ENCODE results near the gene TRPM3. TPM values are rescaled to one million over a fixed set of nuclear protein-coding genes. Genes with fewer than 3 reads are reported as not detected.

The TRPM3 gene
- polyA plus RNA-seq, 2 of the 4 experiments (the other 2 are of a cell fraction) = not detected

- 73% methylated on average over 5 of the region's 5 CpGs for WGBS (ENCODE audit: missing lambda C conversion rate)
- peak; percentile 22 to 33; a peak in 3 of 6 replicates for ATAC-seq
- peaks cover 3% of the 10 kb centered on the region; the same call in 1 of the 3 replicates for H3K4me1 ChIP-seq
- no peak for TF ChIP-seq BCL3 (IDR thresholded peaks at IDR 0.05)
- TF ChIP-seq CBX8 (IDR thresholded peaks at IDR 0.05) = no peak
- no peak for TF ChIP-seq ZFP36 (IDR thresholded peaks at IDR 0.05; ENCODE audit: borderline replicate concordance, partially characterized antibody)
- H3K27ac ChIP-seq = peak overlapping the region in 1 of 2 experiments; percentile 33; a peak in 1 of 6 replicates
- FAIRE-seq = no peak
- DNase-seq (ENCODE audit: low read depth in 1 of 2, low spot score in 1 of 2) = no peak
- CTCF ChIA-PET = interaction anchor here (0.6 to 2.5 kb wide), 30 partner anchors 10 to 149 kb away, joined by 3 to 25 read pairs (median 5); partner anchors contain the start of gene KLF9
- POLR2A ChIA-PET = interaction anchor here (1.7 kb wide), 1 partner anchor 66 kb away, joined by 30 read pairs; no protein-coding TSS in a partner anchor
- H3K9me3 ChIP-seq = no peaks in the 10 kb centered on the region
- no peak overlapping the region for H3K4me3 ChIP-seq
- H3K4me2 ChIP-seq = no peak overlapping the region
These were observed 636.1 kb downstream of the TRPM3 start for GRCh38 chr9:70485273-70485858.

- FAIRE-seq (peak; percentile 28), ATAC-seq (peak; percentile 98 to 99), DNase-seq (ENCODE audit: low read depth in 1 of 2, low spot score in 1 of 2) (peak; percentile 73 to 86)
- ChIA-PET POLR2A (interaction anchor here (1.6 to 1.7 kb wide), 2 partner anchors 65 to 70 kb away, joined by 5 to 30 read pairs; partner anchors contain the start of gene KLF9), CTCF (interaction anchor here (0.6 to 2.5 kb wide), 35 partner anchors 11 to 150 kb away, joined by 3 to 25 read pairs (median 5); partner anchors contain the start of gene KLF9)
- Histone ChIP-seq H3K4me2 (no peak overlapping the region), H3K27ac (peak overlapping the region in 1 of 2 experiments; percentile 44; a peak in 1 of 6 replicates), H3K9me3 (no peaks in the 10 kb centered on the region), H3K4me3 (no peak overlapping the region), H3K4me1 (peaks cover 9% of the 10 kb centered on the region; the same call in 1 of the 3 replicates)
- WGBS (ENCODE audit: missing lambda C conversion rate) = 32% methylated on average over 8 of the region's 8 CpGs
- TF ChIP-seq NR3C1 (IDR thresholded peaks at IDR 0.05) (no peak), HDAC2 (IDR thresholded peaks at IDR 0.05) (no peak), ZSCAN20 (CRISPR knock-in tag; IDR thresholded peaks at IDR 0.05) (no peak), HOXB13 (CRISPR knock-in tag; IDR thresholded peaks at IDR 0.05; ENCODE audit: low read depth) (no peak), MAX (IDR thresholded peaks at IDR 0.05) (no peak), EHF (CRISPR knock-in tag; IDR thresholded peaks at IDR 0.05) (no peak), RAD21 (conservative IDR thresholded peaks at IDR 0.05 in 1 of 2, IDR thresholded peaks at IDR 0.05 in 1 of 2) (peak; percentile 74 to 76), SREBF2 (IDR thresholded peaks at IDR 0.05) (no peak), REST (IDR thresholded peaks at IDR 0.05) (no peak), ZC3H11A (IDR thresholded peaks at IDR 0.05) (no peak), FOXS1 (CRISPR knock-in tag; IDR thresholded peaks at IDR 0.05) (no peak), HOXB5 (CRISPR knock-in tag; IDR thresholded peaks at IDR 0.05) (no peak), TP53 (CRISPR knock-in tag; IDR thresholded peaks at IDR 0.05) (no peak), JUN (IDR thresholded peaks at IDR 0.05) (no peak), FOSB (CRISPR knock-in tag; IDR thresholded peaks at IDR 0.05) (no peak), KDM1A (IDR thresholded peaks at IDR 0.05; ENCODE audit: low read depth) (no peak), CHD2 (IDR thresholded peaks at IDR 0.05; ENCODE audit: low read length, partially characterized antibody) (no peak), BHLHE40 (IDR thresholded peaks at IDR 0.05; ENCODE audit: low read depth, low read length) (no peak), ATOH8 (CRISPR knock-in tag; IDR thresholded peaks at IDR 0.05; ENCODE audit: low read depth) (no peak), SMC3 (IDR thresholded peaks at IDR 0.05) (peak; percentile 84), PBX3 (IDR thresholded peaks at IDR 0.05) (no peak), POLR2A (IDR thresholded peaks at IDR 0.05; ENCODE audit: low read length) (no peak), FOSL2 (IDR thresholded peaks at IDR 0.05) (no peak), FOSL2 (CRISPR knock-in tag; IDR thresholded peaks at IDR 0.05) (peak; percentile 53; the same call in 1 of the 2 replicates), ZFP36 (IDR thresholded peaks at IDR 0.05; ENCODE audit: borderline replicate concordance, partially characterized antibody) (no peak)
These were observed 636.9 kb downstream of the TRPM3 start for GRCh38 chr9:70484232-70485130.

All from A549 (cell line).